ENCODE measurements around the gene ARHGEF19. TPM values are rescaled to one million over a fixed set of nuclear protein-coding genes. Genes with fewer than 3 reads are reported as not detected.

Gene ARHGEF19
- total and polyA plus RNA-seq, 9 of the 15 experiments (the other 6 are each of a cell fraction or from before 2014, with no cell fraction given): 0.73 to 21.0 (median 5.2) TPM

- no peak for TF ChIP-seq FOXK2 (conservative IDR thresholded peaks at IDR 0.05 in 1 of 2, IDR thresholded peaks at IDR 0.05 in 1 of 2; ENCODE audit: low read depth in 2 of 2)
- no peak for TF ChIP-seq SMARCB1 (IDR thresholded peaks at IDR 0.05; ENCODE audit: insufficient read length, low read depth)
- TF ChIP-seq LCOR (CRISPR knock-in tag; IDR thresholded peaks at IDR 0.05): 0 out of 2 replicates have a peak, but pooled peaks have one; percentile 10
- TF ChIP-seq HOMEZ (CRISPR knock-in tag; IDR thresholded peaks at IDR 0.05): no peak
- no peak for TF ChIP-seq ATF1 (CRISPR knock-in tag; IDR thresholded peaks at IDR 0.05)
- TF ChIP-seq ATF1 (tag; IDR thresholded peaks at IDR 0.05): peak; percentile 25; the same call in 1 of the 2 replicates
- no peak for TF ChIP-seq FOXA3 (CRISPR knock-in tag; conservative IDR thresholded peaks at IDR 0.05 in 1 of 2, IDR thresholded peaks at IDR 0.05 in 1 of 2)
- TF ChIP-seq UBTF (IDR thresholded peaks at IDR 0.05; ENCODE audit: borderline replicate concordance in 1 of 2, low read depth in 2 of 2, low read length in 2 of 2): no peak
- no peak for TF ChIP-seq THRA (IDR thresholded peaks at IDR 0.05)
- TF ChIP-seq ATF7 (IDR thresholded peaks at IDR 0.05): peak; percentile 30; the same call in 1 of the 2 replicates
- no peak for TF ChIP-seq SRSF9 (IDR thresholded peaks at IDR 0.05; ENCODE audit: borderline replicate concordance, low read depth, low read length)
- no peak for TF ChIP-seq MECOM (CRISPR knock-in tag; IDR thresholded peaks at IDR 0.05)
- TF ChIP-seq BDP1 (IDR thresholded peaks at IDR 0.05; ENCODE audit: insufficient read depth, insufficient read length): no peak
- TF ChIP-seq ATF3 (IDR thresholded peaks at IDR 0.05): 0 out of 2 replicates have a peak, but pooled peaks have one; percentile 12
- TF ChIP-seq ATF3 (CRISPR knock-in tag; conservative IDR thresholded peaks at IDR 0.05): no peak
- peak; percentile 85 for TF ChIP-seq RBM25 (IDR thresholded peaks at IDR 0.05; ENCODE audit: low read depth, low read length, severe bottlenecking)
These were observed 15.6 kb downstream of the ARHGEF19 start (continued) for GRCh38 chr1:16196874-16197273.

Data from K562 (cell line).